NCI-H1105 treated with DMSO at 0.1 percent for 48 hours (cell line): Measurements from ENCODE around the gene SBK3.
"Not testable (repeated sequence)": the region's sequence is repeated elsewhere in the genome, so short reads cannot be mapped to it uniquely, and the experiment has no call there.

Source experiments
- DNase-seq: peaks from one replicate; lab custom pipeline; 2025; lab: John Stamatoyannopoulos, UW

Gene SBK3

GRCh38 chr19:55539090-55539984 lies 6.0 kb downstream of the SBK3 start:
- DNase-seq: no peak

GRCh38 chr19:55538132-55538531 lies 7.2 kb downstream of the SBK3 start:
- DNase-seq: no peak

GRCh38 chr19:55537741-55538111 lies 7.6 kb downstream of the SBK3 start:
- DNase-seq: no peak

- no peak for DNase-seq
Observed at GRCh38 chr19:55536951-55537740, 8.2 kb downstream of the SBK3 start, which contains the start of gene SBK2. SBK2 (minus strand) TSS chr19:55537133; CDS start chr19:55536294, 839 bp downstream.

- no peak for DNase-seq
Observed at GRCh38 chr19:55536366-55536765, 9.0 kb downstream of the SBK3 start.

GRCh38 chr19:55535965-55536350 lies 9.4 kb downstream of the SBK3 start:
- no peak for DNase-seq

- no peak for DNase-seq
Observed at GRCh38 chr19:55535173-55535964, 10.0 kb downstream of the SBK3 start.

GRCh38 chr19:55534280-55534679 lies 11.1 kb downstream of the SBK3 start:
- not testable (repeated sequence) for DNase-seq

GRCh38 chr19:55530996-55531395 lies 14.3 kb downstream of the SBK3 start:
- DNase-seq: no peak

GRCh38 chr19:55529636-55530234 lies 15.6 kb downstream of the SBK3 start:
- no peak for DNase-seq

GRCh38 chr19:55528030-55528803 lies 17.1 kb downstream of the SBK3 start:
- no peak for DNase-seq

- DNase-seq: no peak
Observed at GRCh38 chr19:55527197-55528029, 17.9 kb downstream of the SBK3 start.

- DNase-seq: peak; percentile 63
Observed at GRCh38 chr19:55526216-55527196, 18.8 kb downstream of the SBK3 start.

- no peak for DNase-seq
Observed at GRCh38 chr19:55525289-55526101, 19.8 kb downstream of the SBK3 start.

GRCh38 chr19:55520691-55521292 lies 24.6 kb downstream of the SBK3 start:
- DNase-seq: no peak

GRCh38 chr19:55519451-55520311 lies 25.7 kb downstream of the SBK3 start:
- DNase-seq: no peak
